HCT116 (cell line): Measurements from ENCODE around the gene FBXO21.

ENCODE experiments used
- EGR1 ChIP-seq: IDR thresholded peaks from 2 replicates; pipeline ENCODE4 v1.6.1; 2012; ENCODE audit warnings: low read depth
- JUND ChIP-seq: IDR thresholded peaks from 2 replicates; pipeline ENCODE4 v1.6.1; 2012
- POLR2A ChIP-seq: IDR thresholded peaks from 2 replicates; pipeline ENCODE4 v1.7.0; 2011; ENCODE audit warnings: borderline replicate concordance; ENCODE audit not compliant: insufficient read depth, insufficient read length; ENCODE audit errors: extremely low read depth
- RAD21 ChIP-seq: IDR thresholded peaks from 2 replicates; pipeline ENCODE4 v1.6.1; 2012; ENCODE audit warnings: low read depth, mild to moderate bottlenecking
- TF ChIP-seq, protein P1 (sequence below), 3 experiments: fragments of 200-600 bp in 1 of 3; sonication (generic) in 1 of 3; IDR thresholded peaks in 2 of 3; conservative IDR thresholded peaks in 1 of 3; 2 replicates each; pipeline ENCODE4 v1.5.1; 2012 to 2017; ENCODE audit warnings: low read depth in 2 of 3, low read length in 2 of 3, antibody characterized with exemption in 1 of 3, borderline replicate concordance in 1 of 3, control low read depth in 1 of 3, mild to moderate bottlenecking in 1 of 3, mixed read lengths in 1 of 3, mixed run types in 1 of 3, moderate library complexity in 1 of 3; ENCODE audit not compliant: insufficient read depth in 1 of 3
- TF ChIP-seq, protein P2 (sequence below): IDR thresholded peaks from 2 replicates; pipeline ENCODE4 v1.6.1; 2012; ENCODE audit warnings: low read depth

DNA sequence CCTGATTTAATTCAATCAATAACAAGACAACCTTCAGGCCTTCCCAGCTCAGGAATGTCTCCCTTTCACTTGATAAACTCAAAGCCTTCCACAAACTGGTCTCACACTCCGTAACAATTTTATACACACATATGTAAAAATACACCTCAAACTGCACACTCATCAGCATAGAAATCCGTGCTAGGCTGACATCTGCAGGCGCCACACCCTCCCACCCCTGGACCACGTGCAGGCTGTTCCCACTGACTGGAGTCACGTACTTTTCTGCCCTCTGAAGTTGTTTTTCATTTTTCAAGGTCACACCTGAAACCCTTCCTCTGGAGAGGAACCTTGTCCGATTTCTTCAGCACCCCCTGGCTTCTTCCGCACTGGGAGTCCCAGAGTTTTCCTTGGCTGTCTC, 27.6 kb downstream of the FBXO21 start:
- TF ChIP-seq, protein P1, sequence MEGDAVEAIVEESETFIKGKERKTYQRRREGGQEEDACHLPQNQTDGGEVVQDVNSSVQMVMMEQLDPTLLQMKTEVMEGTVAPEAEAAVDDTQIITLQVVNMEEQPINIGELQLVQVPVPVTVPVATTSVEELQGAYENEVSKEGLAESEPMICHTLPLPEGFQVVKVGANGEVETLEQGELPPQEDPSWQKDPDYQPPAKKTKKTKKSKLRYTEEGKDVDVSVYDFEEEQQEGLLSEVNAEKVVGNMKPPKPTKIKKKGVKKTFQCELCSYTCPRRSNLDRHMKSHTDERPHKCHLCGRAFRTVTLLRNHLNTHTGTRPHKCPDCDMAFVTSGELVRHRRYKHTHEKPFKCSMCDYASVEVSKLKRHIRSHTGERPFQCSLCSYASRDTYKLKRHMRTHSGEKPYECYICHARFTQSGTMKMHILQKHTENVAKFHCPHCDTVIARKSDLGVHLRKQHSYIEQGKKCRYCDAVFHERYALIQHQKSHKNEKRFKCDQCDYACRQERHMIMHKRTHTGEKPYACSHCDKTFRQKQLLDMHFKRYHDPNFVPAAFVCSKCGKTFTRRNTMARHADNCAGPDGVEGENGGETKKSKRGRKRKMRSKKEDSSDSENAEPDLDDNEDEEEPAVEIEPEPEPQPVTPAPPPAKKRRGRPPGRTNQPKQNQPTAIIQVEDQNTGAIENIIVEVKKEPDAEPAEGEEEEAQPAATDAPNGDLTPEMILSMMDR (IDR thresholded peaks at IDR 0.05 in 2 of 3, conservative IDR thresholded peaks at IDR 0.05 in 1 of 3; ENCODE audit: borderline replicate concordance in 1 of 3, insufficient read depth in 1 of 3, low read depth in 2 of 3, low read length in 2 of 3), result no peak
- TF ChIP-seq EGR1 (no peak), RAD21 (no peak), POLR2A (no peak), JUND (no peak)
- TF ChIP-seq, protein P2, sequence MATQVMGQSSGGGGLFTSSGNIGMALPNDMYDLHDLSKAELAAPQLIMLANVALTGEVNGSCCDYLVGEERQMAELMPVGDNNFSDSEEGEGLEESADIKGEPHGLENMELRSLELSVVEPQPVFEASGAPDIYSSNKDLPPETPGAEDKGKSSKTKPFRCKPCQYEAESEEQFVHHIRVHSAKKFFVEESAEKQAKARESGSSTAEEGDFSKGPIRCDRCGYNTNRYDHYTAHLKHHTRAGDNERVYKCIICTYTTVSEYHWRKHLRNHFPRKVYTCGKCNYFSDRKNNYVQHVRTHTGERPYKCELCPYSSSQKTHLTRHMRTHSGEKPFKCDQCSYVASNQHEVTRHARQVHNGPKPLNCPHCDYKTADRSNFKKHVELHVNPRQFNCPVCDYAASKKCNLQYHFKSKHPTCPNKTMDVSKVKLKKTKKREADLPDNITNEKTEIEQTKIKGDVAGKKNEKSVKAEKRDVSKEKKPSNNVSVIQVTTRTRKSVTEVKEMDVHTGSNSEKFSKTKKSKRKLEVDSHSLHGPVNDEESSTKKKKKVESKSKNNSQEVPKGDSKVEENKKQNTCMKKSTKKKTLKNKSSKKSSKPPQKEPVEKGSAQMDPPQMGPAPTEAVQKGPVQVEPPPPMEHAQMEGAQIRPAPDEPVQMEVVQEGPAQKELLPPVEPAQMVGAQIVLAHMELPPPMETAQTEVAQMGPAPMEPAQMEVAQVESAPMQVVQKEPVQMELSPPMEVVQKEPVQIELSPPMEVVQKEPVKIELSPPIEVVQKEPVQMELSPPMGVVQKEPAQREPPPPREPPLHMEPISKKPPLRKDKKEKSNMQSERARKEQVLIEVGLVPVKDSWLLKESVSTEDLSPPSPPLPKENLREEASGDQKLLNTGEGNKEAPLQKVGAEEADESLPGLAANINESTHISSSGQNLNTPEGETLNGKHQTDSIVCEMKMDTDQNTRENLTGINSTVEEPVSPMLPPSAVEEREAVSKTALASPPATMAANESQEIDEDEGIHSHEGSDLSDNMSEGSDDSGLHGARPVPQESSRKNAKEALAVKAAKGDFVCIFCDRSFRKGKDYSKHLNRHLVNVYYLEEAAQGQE, result no peak
